Neutrophil (primary cell): ENCODE data around the gene PDZD11.
"Not testable (repeated sequence)": the region's sequence is repeated elsewhere in the genome, so short reads cannot be mapped to it uniquely, and the experiment has no call there.

ENCODE experiments used
- H3K27ac ChIP-seq: fragments of 200-600 bp; sonication (generic); 2 replicates; pipeline ENCODE4 v1.5.1; 2016; ENCODE audit warnings: mild to moderate bottlenecking, moderate library complexity
- H3K27me3 ChIP-seq: fragments of 200-600 bp; sonication (generic); 2 replicates; pipeline ENCODE4 v1.6.0; 2016; ENCODE audit warnings: mild to moderate bottlenecking
- H3K36me3 ChIP-seq: fragments of 200-600 bp; sonication (generic); 2 replicates; pipeline ENCODE4 v1.5.1; 2017
- H3K4me1 ChIP-seq, 2 experiments: fragments of 200-600 bp in 1 of 2; sonication (generic) in 1 of 2; 1 replicate in 1 of 2; 2 replicates in 1 of 2; pipeline versions ENCODE4 v1.5.1 to v1.6.1; 2013 to 2016; ENCODE audit warnings: low read depth in 1 of 2, low read length in 1 of 2, mild to moderate bottlenecking in 1 of 2, moderate library complexity in 1 of 2; ENCODE audit not compliant: control insufficient read depth in 1 of 2, insufficient read depth in 1 of 2
- H3K4me3 ChIP-seq, 2 experiments: fragments of 200-600 bp in 1 of 2; sonication (generic) in 1 of 2; 1 replicate in 1 of 2; 2 replicates in 1 of 2; pipeline ENCODE4 v1.5.1; 2013 to 2016; ENCODE audit warnings: low read depth in 1 of 2, low read length in 1 of 2, mild to moderate bottlenecking in 1 of 2, moderate library complexity in 1 of 2
- H3K9me3 ChIP-seq: fragments of 200-600 bp; sonication (generic); 2 replicates; pipeline ENCODE4 v1.5.1; 2016
- CTCF ChIP-seq: fragments of 200-600 bp; sonication (generic); IDR thresholded peaks from 2 replicates; pipeline ENCODE4 v1.5.1; 2016; ENCODE audit warnings: antibody characterized with exemption

PDZD11 gene

DNA sequence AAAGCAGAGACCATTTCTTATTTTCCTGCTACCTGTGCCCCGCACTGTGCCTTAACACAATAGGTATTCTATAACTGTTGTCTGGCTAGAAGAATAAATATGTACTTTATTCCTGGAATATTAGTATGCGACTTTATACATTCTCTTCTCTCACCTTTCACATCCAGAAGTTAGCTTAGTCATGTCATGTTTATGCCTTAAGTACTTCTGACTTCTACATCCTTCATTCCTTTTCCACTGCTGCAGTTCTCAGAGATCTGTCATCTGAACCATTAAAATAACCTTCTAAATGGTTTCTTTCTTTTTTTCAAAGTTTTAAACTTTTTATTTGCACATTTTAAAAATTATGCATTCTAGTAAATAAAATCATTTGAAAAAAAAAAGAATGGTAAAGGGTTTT is 34.6 kb upstream of the PDZD11 start:
- no peaks in the 10 kb centered on the region for H3K4me1 ChIP-seq
- H3K9me3 ChIP-seq, result no peaks in the 10 kb centered on the region
- H3K27me3 ChIP-seq, result no peaks in the 10 kb centered on the region
- TF ChIP-seq CTCF, result no peak
- H3K4me3 ChIP-seq, result no peak overlapping the region
- H3K27ac ChIP-seq, result no peak overlapping the region
- H3K36me3 ChIP-seq, result no peaks in the 10 kb centered on the region

- H3K27ac ChIP-seq, H3K9me3 ChIP-seq, H3K36me3 ChIP-seq, H3K4me3 ChIP-seq, H3K4me1 ChIP-seq, H3K27me3 ChIP-seq: not testable (repeated sequence)
Observed at GRCh38 chrX:70323628-70324027, 33.9 kb upstream of the PDZD11 start.

GRCh38 chrX:70322784-70323183 is 33.1 kb upstream of the PDZD11 start:
- H3K36me3 ChIP-seq, result no peaks in the 10 kb centered on the region
- no peak for TF ChIP-seq CTCF
- H3K27me3 ChIP-seq, result no peaks in the 10 kb centered on the region
- H3K4me1 ChIP-seq, result no peaks in the 10 kb centered on the region
- no peaks in the 10 kb centered on the region for H3K9me3 ChIP-seq
- H3K27ac ChIP-seq, result no peak overlapping the region
- H3K4me3 ChIP-seq, result no peak overlapping the region

DNA sequence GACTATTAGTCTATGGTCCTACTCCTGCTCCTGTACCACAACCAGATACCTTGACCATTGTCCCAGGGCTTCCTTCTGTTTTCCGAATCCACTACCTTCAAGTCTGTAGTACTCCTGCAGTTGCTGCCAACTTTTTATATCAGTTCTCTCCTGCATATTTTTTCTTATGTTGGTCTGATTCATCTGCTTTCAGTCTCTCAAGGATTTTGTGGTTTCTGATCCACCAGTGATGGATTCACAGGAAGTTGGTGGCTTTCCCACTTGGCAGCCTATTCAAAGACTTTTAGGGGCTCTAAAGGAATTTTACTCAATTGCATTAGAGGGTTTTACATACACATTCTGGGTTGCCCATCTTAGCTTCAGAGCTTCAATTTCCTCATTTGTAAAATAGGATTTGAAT is 23.8 kb upstream of the PDZD11 start:
- Histone ChIP-seq H3K9me3 (no peaks in the 10 kb centered on the region), H3K4me3 (no peak overlapping the region)
- TF ChIP-seq CTCF, result no peak

GRCh38 chrX:70301716-70302115 is 12.0 kb upstream of the PDZD11 start:
- Histone ChIP-seq H3K36me3 (no peaks in the 10 kb centered on the region), H3K4me3 (no peak overlapping the region), H3K27me3 (no peaks in the 10 kb centered on the region), H3K27ac (no peak overlapping the region), H3K4me1 (no peaks in the 10 kb centered on the region), H3K9me3 (no peaks in the 10 kb centered on the region)
- TF ChIP-seq CTCF, result no peak

More for the DNA sequence above, 23.8 kb upstream of the PDZD11 start:
- Histone ChIP-seq H3K27me3 (no peaks in the 10 kb centered on the region), H3K27ac (no peak overlapping the region), H3K4me1 (no peaks in the 10 kb centered on the region), H3K36me3 (no peaks in the 10 kb centered on the region)

GRCh38 chrX:70293621-70294020 is 3.9 kb upstream of the PDZD11 start:
- Histone ChIP-seq H3K27ac (no peak overlapping the region), H3K4me1 (peaks cover 9 to 16% of the 10 kb centered on the region in 2 experiments), H3K9me3 (no peaks in the 10 kb centered on the region), H3K36me3 (no peaks in the 10 kb centered on the region), H3K27me3 (no peaks in the 10 kb centered on the region), H3K4me3 (no peak overlapping the region)
- no peak for TF ChIP-seq CTCF
